Astrocyte (in vitro differentiated cells and primary cell): ENCODE measurements around the gene IVL. TPM values are rescaled to one million over a fixed set of nuclear protein-coding genes. Genes with fewer than 3 reads are reported as not detected.

Experiments used
- DNase-seq: peaks from one replicate; pipeline ENCODE4 v3.0.0-alpha.2; 2010; ENCODE audit warnings: low read depth
- FAIRE-seq: peaks from 2 replicates; lab custom pipeline; 2011; peaks lifted over from hg19 to GRCh38; lab: Jason Lieb, UNC
- H2AFZ ChIP-seq: 2 replicates; pipeline ENCODE4 v1.6.0; 2012; ENCODE audit warnings: low read depth, low read length, inconsistent platforms
- H3K27ac ChIP-seq: 2 replicates; pipeline ENCODE4 v1.5.1; 2011; ENCODE audit warnings: low read depth, low read length, inconsistent platforms
- H3K27me3 ChIP-seq: 2 replicates; pipeline ENCODE4 v1.6.0; 2011; ENCODE audit warnings: low read length, inconsistent platforms; ENCODE audit not compliant: insufficient read depth
- H3K36me3 ChIP-seq: 2 replicates; pipeline ENCODE4 v1.5.1; 2011; ENCODE audit warnings: low read length, inconsistent platforms; ENCODE audit not compliant: insufficient read depth
- H3K4me1 ChIP-seq: 2 replicates; pipeline ENCODE4 v1.5.1; 2011; ENCODE audit warnings: low read length, inconsistent platforms; ENCODE audit not compliant: insufficient read depth
- H3K4me2 ChIP-seq: 2 replicates; pipeline ENCODE4 v1.6.0; 2012; ENCODE audit warnings: low read length, inconsistent platforms
- H3K4me3 ChIP-seq: 2 replicates; pipeline ENCODE4 v1.5.1; 2011; ENCODE audit warnings: low read depth, mild to moderate bottlenecking, low read length, inconsistent platforms; ENCODE audit not compliant: insufficient read depth
- H3K79me2 ChIP-seq: 2 replicates; pipeline ENCODE4 v1.6.0; 2012; ENCODE audit warnings: mild to moderate bottlenecking, low read length, inconsistent platforms; ENCODE audit not compliant: insufficient read depth
- H3K9ac ChIP-seq: 2 replicates; pipeline ENCODE4 v1.6.0; 2012; ENCODE audit warnings: mild to moderate bottlenecking, low read length, inconsistent platforms
- H3K9me3 ChIP-seq: 2 replicates; pipeline ENCODE4 v1.5.1; 2012; ENCODE audit warnings: low read depth, mild to moderate bottlenecking, low read length, inconsistent platforms; ENCODE audit not compliant: insufficient read depth
- H4K20me1 ChIP-seq: 2 replicates; pipeline ENCODE4 v1.6.0; 2012; ENCODE audit warnings: low read length, inconsistent platforms; ENCODE audit not compliant: insufficient read depth
- H3K27ac Mint-ChIP-seq: one replicate; pipeline ENCODE4 v1.8.0; 2021; ENCODE audit warnings: mild to moderate bottlenecking, mixed read lengths; ENCODE audit not compliant: unreplicated experiment
- H3K27me3 Mint-ChIP-seq: one replicate; pipeline ENCODE4 v1.8.0; 2021; ENCODE audit warnings: low read depth, mixed read lengths; ENCODE audit not compliant: unreplicated experiment
- H3K36me3 Mint-ChIP-seq: one replicate; pipeline ENCODE4 v1.8.0; 2021; ENCODE audit warnings: low read depth, mixed read lengths; ENCODE audit not compliant: unreplicated experiment
- H3K4me1 Mint-ChIP-seq: one replicate; pipeline ENCODE4 v1.8.0; 2021; ENCODE audit warnings: low read depth, mixed read lengths; ENCODE audit not compliant: unreplicated experiment
- H3K4me3 Mint-ChIP-seq: one replicate; pipeline ENCODE4 v1.8.0; 2021; ENCODE audit warnings: mild to moderate bottlenecking, moderate library complexity, mixed read lengths; ENCODE audit not compliant: unreplicated experiment
- H3K9me3 Mint-ChIP-seq: one replicate; pipeline ENCODE4 v1.8.0; 2021; ENCODE audit warnings: mild to moderate bottlenecking, mixed read lengths; ENCODE audit not compliant: unreplicated experiment
- CTCF ChIP-seq: IDR thresholded peaks from 2 replicates; pipeline ENCODE4 v1.5.1; 2011; ENCODE audit warnings: low read depth, mild to moderate bottlenecking, inconsistent platforms, low read length, moderate library complexity; ENCODE audit not compliant: insufficient read depth
- EZH2 ChIP-seq: IDR thresholded peaks from 2 replicates; pipeline ENCODE4 v1.6.1; 2012; ENCODE audit warnings: mild to moderate bottlenecking, low read length, inconsistent platforms; ENCODE audit not compliant: insufficient read depth
- total RNA-seq: library from RNA; stranded (reverse); gene quantifications from 2 replicates; pipeline ENCODE4 v1.2.1, GENCODE V29; 2021

The IVL gene
- total RNA-seq, 1 donor from 2014 or later, result 0.16 TPM

- H3K27ac Mint-ChIP-seq, result no peak overlapping the region
Observed at GRCh38 chr1:152946248-152946647, 37.9 kb downstream of the IVL start.

DNA sequence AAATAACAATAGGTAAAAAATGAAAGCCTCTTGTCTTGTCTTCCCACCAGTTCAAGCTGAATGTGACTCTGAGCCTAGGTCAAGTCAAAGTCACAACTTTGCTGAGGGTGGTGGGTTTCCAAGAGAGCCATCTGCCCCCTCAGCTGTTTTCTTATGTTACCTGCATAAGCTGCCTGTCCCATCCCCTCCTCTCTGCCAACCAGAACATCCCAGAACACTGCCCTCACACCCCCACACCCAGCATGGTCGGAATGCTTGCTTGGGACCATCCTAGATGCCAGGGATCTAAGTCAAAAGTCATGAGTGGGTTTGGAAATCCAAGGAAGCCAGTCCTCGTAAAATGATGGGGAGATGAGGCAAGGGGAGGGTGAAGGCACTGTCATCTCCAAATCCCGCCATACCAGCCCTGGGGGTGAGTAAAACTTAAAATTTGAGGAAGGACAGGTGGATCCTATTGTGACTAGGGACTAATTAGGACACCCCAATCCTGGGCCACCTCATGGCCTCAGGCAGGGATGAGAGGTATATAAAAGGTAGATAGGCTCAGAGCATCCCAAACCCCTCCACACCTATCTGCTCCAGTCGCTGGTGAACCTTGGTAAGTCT is 38.4 kb downstream of the IVL start, which contains the start of gene SPRR5:
Gene SPRR5, plus strand, starts transcription at position 556 of the 606 bp plus-strand sequence. CDS start 1,349 bp downstream, outside the sequence.
- Histone ChIP-seq H3K4me2 (no peak within 1 kb of the TSS), H3K27ac (no peak within 1 kb of the TSS), H2AFZ (no peak within 1 kb of the TSS), H3K36me3 (no peaks in the 10 kb centered on the region), H3K79me2 (no peaks in the 10 kb centered on the region), H4K20me1 (no peaks in the 10 kb centered on the region), H3K27me3 (no peaks in the 10 kb centered on the region), H3K9ac (no peak within 1 kb of the TSS), H3K4me3 (no peak within 1 kb of the TSS), H3K9me3 (no peaks in the 10 kb centered on the region), H3K4me1 (no peaks in the 10 kb centered on the region)
- DNase-seq (no peak), FAIRE-seq (no peak)
- H3K4me1 Mint-ChIP-seq, result peaks cover 6% of the 10 kb centered on the region
- TF ChIP-seq CTCF (no peak), EZH2 (no peak)
- peaks cover 20% of the 10 kb centered on the region for H3K27me3 Mint-ChIP-seq
- H3K36me3 Mint-ChIP-seq, result no peaks in the 10 kb centered on the region
- no peak within 1 kb of the TSS for H3K27ac Mint-ChIP-seq
- peaks cover 4% of the 10 kb centered on the region for H3K9me3 Mint-ChIP-seq
- no peak within 1 kb of the TSS for H3K4me3 Mint-ChIP-seq

More at GRCh38 chr1:152946248-152946647, 37.9 kb downstream of the IVL start:
- H3K4me3 Mint-ChIP-seq, result no peak overlapping the region
- no peak for DNase-seq
- no peaks in the 10 kb centered on the region for H3K36me3 ChIP-seq
- H3K27me3 ChIP-seq, result no peaks in the 10 kb centered on the region
- no peaks in the 10 kb centered on the region for H3K4me1 ChIP-seq
- H3K4me3 ChIP-seq, result no peak overlapping the region
- TF ChIP-seq CTCF, result no peak
- no peak for TF ChIP-seq EZH2
- H4K20me1 ChIP-seq, result no peaks in the 10 kb centered on the region
- no peak for FAIRE-seq
- no peaks in the 10 kb centered on the region for H3K9me3 ChIP-seq
- no peaks in the 10 kb centered on the region for H3K79me2 ChIP-seq
- H3K9ac ChIP-seq, result no peak overlapping the region
- no peak overlapping the region for H3K4me2 ChIP-seq
- no peak overlapping the region for H3K27ac ChIP-seq
- peaks cover 1% of the 10 kb centered on the region for H3K9me3 Mint-ChIP-seq
- H3K27me3 Mint-ChIP-seq, result peaks cover 19% of the 10 kb centered on the region
- no peaks in the 10 kb centered on the region for H3K36me3 Mint-ChIP-seq
- H3K4me1 Mint-ChIP-seq, result peaks cover 6% of the 10 kb centered on the region
- no peak overlapping the region for H2AFZ ChIP-seq

DNA sequence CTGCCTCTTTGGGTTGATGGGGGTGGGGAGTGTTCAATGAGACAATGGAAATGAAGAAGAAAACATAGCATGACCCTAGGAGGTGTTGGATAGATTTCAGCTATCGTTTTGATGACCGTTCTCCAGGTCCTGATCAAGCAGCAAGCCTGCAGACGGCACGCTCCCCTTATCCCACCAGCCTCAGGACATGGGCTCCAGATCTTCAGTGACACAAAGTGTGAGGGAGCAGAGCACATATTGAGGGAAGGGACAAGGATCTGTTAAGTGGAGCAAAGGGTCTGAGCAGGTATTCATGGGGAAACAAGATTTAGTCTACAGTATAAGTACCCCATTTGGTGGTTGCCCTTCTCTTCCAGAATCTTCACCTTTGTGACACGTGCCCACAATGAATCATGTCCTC is 43.4 kb downstream of the IVL start:
- Histone ChIP-seq H4K20me1 (no peaks in the 10 kb centered on the region), H3K4me1 (no peaks in the 10 kb centered on the region), H3K27ac (no peak overlapping the region), H3K9ac (no peak overlapping the region), H3K9me3 (no peaks in the 10 kb centered on the region), H3K4me3 (no peak overlapping the region), H2AFZ (no peak overlapping the region), H3K36me3 (no peaks in the 10 kb centered on the region), H3K27me3 (no peaks in the 10 kb centered on the region), H3K79me2 (no peaks in the 10 kb centered on the region), H3K4me2 (no peak overlapping the region)
- Mint-ChIP-seq H3K4me3 (no peak overlapping the region), H3K4me1 (peaks cover 9% of the 10 kb centered on the region), H3K27ac (no peak overlapping the region), H3K27me3 (peaks cover 26% of the 10 kb centered on the region), H3K36me3 (no peaks in the 10 kb centered on the region), H3K9me3 (peaks cover 4% of the 10 kb centered on the region)
- DNase-seq (no peak), FAIRE-seq (no peak)
- TF ChIP-seq CTCF, result no peak
- TF ChIP-seq EZH2, result no peak
